HG03378 (cell line): ENCODE results near the gene BRK1.
"Not testable (repeated sequence)": the region's sequence is repeated elsewhere in the genome, so short reads cannot be mapped to it uniquely, and the experiment has no call there.

Experiments
- ATAC-seq: cut with Tn5 transposase; IDR thresholded peaks from one replicate; pipeline ENCODE4 v1.9.1; 2021; ENCODE audit warnings: mild to moderate bottlenecking, moderate library complexity; ENCODE audit not compliant: unreplicated experiment

The BRK1 gene

GRCh38 chr3:10176150-10176549 lies 60.7 kb downstream of the BRK1 start:
- ATAC-seq, result not testable (repeated sequence)
